Measurements from ENCODE around the gene SGMS1.

DNA sequence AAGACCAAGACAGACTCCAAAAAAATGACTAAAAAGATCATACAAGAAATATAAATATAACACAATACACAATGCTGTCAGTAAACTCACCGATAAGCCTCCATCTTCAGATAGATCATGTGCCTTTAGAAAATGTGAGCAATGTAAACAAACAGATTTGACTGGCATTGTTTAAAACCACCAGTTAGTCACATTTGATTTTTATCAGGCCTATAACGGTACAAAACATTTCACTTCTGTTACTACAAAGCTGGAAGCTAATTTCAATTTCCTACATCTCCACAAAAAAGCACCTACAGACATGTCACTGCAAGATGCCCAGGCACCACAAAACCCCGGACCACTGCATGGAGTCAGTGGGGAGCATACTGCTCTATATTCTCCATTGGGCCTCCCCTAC is 18.9 kb downstream of the SGMS1 start:
- TF ChIP-seq, protein P1, sequence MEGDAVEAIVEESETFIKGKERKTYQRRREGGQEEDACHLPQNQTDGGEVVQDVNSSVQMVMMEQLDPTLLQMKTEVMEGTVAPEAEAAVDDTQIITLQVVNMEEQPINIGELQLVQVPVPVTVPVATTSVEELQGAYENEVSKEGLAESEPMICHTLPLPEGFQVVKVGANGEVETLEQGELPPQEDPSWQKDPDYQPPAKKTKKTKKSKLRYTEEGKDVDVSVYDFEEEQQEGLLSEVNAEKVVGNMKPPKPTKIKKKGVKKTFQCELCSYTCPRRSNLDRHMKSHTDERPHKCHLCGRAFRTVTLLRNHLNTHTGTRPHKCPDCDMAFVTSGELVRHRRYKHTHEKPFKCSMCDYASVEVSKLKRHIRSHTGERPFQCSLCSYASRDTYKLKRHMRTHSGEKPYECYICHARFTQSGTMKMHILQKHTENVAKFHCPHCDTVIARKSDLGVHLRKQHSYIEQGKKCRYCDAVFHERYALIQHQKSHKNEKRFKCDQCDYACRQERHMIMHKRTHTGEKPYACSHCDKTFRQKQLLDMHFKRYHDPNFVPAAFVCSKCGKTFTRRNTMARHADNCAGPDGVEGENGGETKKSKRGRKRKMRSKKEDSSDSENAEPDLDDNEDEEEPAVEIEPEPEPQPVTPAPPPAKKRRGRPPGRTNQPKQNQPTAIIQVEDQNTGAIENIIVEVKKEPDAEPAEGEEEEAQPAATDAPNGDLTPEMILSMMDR (IDR thresholded peaks at IDR 0.05; ENCODE audit: low read depth, low read length, poor library complexity, severe bottlenecking) = no peak
- no peak for TF ChIP-seq EZH2phosphoT487 (IDR thresholded peaks at IDR 0.05; ENCODE audit: borderline replicate concordance, low read length)

Measured in DOHH2 (cell line).